Astrocyte of the spinal cord (primary cell): ENCODE data around the gene ERICH2.
"Not testable (repeated sequence)": the region's sequence is repeated elsewhere in the genome, so short reads cannot be mapped to it uniquely, and the experiment has no call there.

Experiments
- DNase-seq: peaks from one replicate; pipeline ENCODE4 v3.0.0; 2011; ENCODE audit warnings: low read depth, low spot score
- H3K4me3 ChIP-seq: 2 replicates; pipeline ENCODE4 v1.5.1; 2011; ENCODE audit warnings: low read depth, mild to moderate bottlenecking, low read length, moderate library complexity
- in situ Hi-C: cut with HindIII; loops from 2 replicates; pipeline ENCODE4 v1.10.0; 2017; ENCODE audit warnings: low sequenced_read_pairs
- TF ChIP-seq, protein P1 (sequence below): IDR thresholded peaks from 2 replicates; pipeline ENCODE4 v1.5.1; 2012; ENCODE audit warnings: low read depth, mild to moderate bottlenecking, low read length, inconsistent platforms

Gene ERICH2

DNA sequence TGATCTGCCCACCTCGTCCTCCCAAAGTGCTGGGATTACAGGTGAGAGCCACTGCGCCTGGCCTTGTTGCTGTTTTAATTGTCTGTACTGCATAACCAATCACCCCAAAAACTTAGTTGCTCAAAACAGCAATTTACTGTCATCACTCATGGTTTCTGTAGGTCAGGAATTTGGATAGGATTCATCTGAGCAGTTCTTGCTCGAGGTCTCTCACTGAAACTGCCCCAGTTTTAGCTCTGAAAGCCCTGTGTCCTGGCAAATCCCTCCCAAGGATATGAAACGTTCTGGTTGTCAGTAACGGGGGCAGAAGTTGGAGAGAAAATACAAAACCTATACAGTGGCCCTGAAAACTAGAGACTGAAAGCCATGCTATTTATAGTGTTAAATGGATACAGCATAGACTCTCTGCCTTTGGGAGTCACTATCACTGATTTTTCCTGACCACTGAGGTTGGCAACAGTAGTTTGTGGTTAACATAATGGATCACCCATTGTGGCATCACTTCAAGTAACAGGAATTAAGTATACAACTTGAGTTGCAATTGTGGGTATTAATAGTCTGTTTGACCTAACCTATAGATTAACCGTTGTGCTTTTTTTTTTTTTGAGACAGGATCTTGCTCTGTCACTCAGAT lies 27.2 kb upstream of the ERICH2 start:
- in situ Hi-C loops = no loop called here
- DNase-seq = no peak
- TF ChIP-seq, protein P1, sequence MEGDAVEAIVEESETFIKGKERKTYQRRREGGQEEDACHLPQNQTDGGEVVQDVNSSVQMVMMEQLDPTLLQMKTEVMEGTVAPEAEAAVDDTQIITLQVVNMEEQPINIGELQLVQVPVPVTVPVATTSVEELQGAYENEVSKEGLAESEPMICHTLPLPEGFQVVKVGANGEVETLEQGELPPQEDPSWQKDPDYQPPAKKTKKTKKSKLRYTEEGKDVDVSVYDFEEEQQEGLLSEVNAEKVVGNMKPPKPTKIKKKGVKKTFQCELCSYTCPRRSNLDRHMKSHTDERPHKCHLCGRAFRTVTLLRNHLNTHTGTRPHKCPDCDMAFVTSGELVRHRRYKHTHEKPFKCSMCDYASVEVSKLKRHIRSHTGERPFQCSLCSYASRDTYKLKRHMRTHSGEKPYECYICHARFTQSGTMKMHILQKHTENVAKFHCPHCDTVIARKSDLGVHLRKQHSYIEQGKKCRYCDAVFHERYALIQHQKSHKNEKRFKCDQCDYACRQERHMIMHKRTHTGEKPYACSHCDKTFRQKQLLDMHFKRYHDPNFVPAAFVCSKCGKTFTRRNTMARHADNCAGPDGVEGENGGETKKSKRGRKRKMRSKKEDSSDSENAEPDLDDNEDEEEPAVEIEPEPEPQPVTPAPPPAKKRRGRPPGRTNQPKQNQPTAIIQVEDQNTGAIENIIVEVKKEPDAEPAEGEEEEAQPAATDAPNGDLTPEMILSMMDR = no peak
- H3K4me3 ChIP-seq = no peak overlapping the region

- no peak for DNase-seq
- in situ Hi-C loops = no loop called here
- no peak overlapping the region for H3K4me3 ChIP-seq
- TF ChIP-seq, protein P1 = no peak
Measured at GRCh38 chr2:170743530-170744239, 26.5 kb upstream of the ERICH2 start.

GRCh38 chr2:170744248-170745002 lies 25.8 kb upstream of the ERICH2 start:
- TF ChIP-seq, protein P1 = no peak
- in situ Hi-C loops = no loop called here
- no peak overlapping the region for H3K4me3 ChIP-seq
- no peak for DNase-seq

GRCh38 chr2:170745305-170745704 lies 24.9 kb upstream of the ERICH2 start:
- no peak for DNase-seq
- H3K4me3 ChIP-seq = no peak overlapping the region
- TF ChIP-seq, protein P1 = no peak
- in situ Hi-C loops = no loop called here

DNA sequence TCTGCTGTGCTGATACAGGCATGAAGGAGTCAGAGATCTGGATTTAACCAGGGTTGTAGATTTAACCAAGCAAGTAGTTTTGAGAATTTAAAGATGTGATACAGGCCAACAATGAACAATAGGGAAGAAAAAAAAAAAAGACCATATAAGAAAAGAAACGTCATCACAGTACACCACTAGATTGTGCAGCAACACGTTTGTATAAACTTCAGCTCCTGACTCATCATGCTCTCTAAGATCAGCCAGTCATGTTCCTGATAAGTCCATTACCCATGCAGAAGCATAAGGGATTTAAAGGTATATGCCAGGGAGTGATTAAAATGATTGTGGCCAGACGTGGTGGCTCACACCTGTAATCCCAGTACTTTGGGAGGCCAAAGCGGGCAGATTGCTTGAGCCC lies 22.3 kb upstream of the ERICH2 start:
- no peak overlapping the region for H3K4me3 ChIP-seq
- in situ Hi-C loops = no loop called here
- TF ChIP-seq, protein P1 = no peak
- peak; percentile 72 for DNase-seq

DNA sequence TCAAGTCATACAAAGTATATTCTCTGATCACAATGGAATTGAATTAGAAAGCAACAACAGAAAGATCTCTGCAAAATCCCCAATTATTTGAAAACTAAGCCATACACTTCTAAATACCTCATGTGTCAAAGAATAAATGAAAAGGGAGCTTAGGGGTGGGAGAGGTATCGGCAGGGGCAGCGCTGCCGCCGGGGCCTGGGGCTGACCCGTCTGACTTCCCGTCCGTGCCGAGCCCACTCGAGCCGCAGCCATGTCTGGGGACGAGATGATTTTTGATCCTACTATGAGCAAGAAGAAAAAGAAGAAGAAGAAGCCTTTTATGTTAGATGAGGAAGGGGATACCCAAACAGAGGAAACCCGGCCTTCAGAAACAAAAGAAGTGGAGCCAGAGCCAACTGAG lies 18.6 kb upstream of the ERICH2 start:
- in situ Hi-C loops, H3K4me3 ChIP-seq, DNase-seq: not testable (repeated sequence)

GRCh38 chr2:170761572-170761971 lies 8.6 kb upstream of the ERICH2 start:
- in situ Hi-C loops = no loop called here
- DNase-seq = no peak
- no peak overlapping the region for H3K4me3 ChIP-seq
- TF ChIP-seq, protein P1 = no peak
